ENCODE data around the gene POLD2.
"Not testable (repeated sequence)": the region's sequence is repeated elsewhere in the genome, so short reads cannot be mapped to it uniquely, and the experiment has no call there.

The POLD2 gene
- total RNA-seq, result 41.9 to 234 (median 62.8) reads per million in 3 experiments

- DNase-seq, result peak; percentile 96
Observed at GRCh38 chr7:44123190-44124003, at the start of gene POLD2. Gene POLD2, minus strand, starts transcription at chr7:44123548. Its CDS starts 1,495 bp downstream, at chr7:44122053.

- DNase-seq, result no peak
Observed at GRCh38 chr7:44172803-44173424, 49.6 kb upstream of the POLD2 start.

- no peak for DNase-seq
Observed at GRCh38 chr7:44172352-44172751, 49.0 kb upstream of the POLD2 start.

GRCh38 chr7:44171901-44172300, 48.6 kb upstream of the POLD2 start:
- not testable (repeated sequence) for DNase-seq

- DNase-seq, result no peak
Observed at GRCh38 chr7:44167920-44168319, 44.6 kb upstream of the POLD2 start.

- no peak for DNase-seq
Observed at GRCh38 chr7:44163591-44163990, 40.2 kb upstream of the POLD2 start.

- DNase-seq, result no peak
Observed at GRCh38 chr7:44162785-44163395, 39.5 kb upstream of the POLD2 start.

- no peak for DNase-seq
Observed at GRCh38 chr7:44162179-44162578, 38.8 kb upstream of the POLD2 start.

GRCh38 chr7:44161371-44161770, 38.0 kb upstream of the POLD2 start:
- no peak for DNase-seq

GRCh38 chr7:44159824-44160630, 36.7 kb upstream of the POLD2 start:
- no peak for DNase-seq

GRCh38 chr7:44158873-44159631, 35.7 kb upstream of the POLD2 start:
- no peak for DNase-seq

- no peak for DNase-seq
Observed at GRCh38 chr7:44158096-44158872, 34.9 kb upstream of the POLD2 start.

- DNase-seq, result no peak
Observed at GRCh38 chr7:44157116-44158080, 34.0 kb upstream of the POLD2 start.

- no peak for DNase-seq
Observed at GRCh38 chr7:44156453-44157010, 33.2 kb upstream of the POLD2 start.

- DNase-seq, result no peak
Observed at GRCh38 chr7:44155191-44156185, 32.1 kb upstream of the POLD2 start.

GRCh38 chr7:44154703-44155102, 31.4 kb upstream of the POLD2 start:
- DNase-seq, result no peak

GRCh38 chr7:44153948-44154335, 30.6 kb upstream of the POLD2 start:
- DNase-seq, result no peak

Measured in central memory CD4-positive, alpha-beta T cell (primary cell).